UCSD-AML1 (cell line): ENCODE measurements around the gene VMP1.

Source experiments
- DNase-seq: peaks from one replicate; lab custom pipeline; 2025; ENCODE audit not compliant: unreplicated experiment; lab: John Stamatoyannopoulos, UW

Gene VMP1

GRCh38 chr17:59707971-59708430, 547 bp downstream of the VMP1 start:
- DNase-seq: peak; percentile 49

- DNase-seq: no peak
Observed at GRCh38 chr17:59711936-59712335, 4.5 kb downstream of the VMP1 start.

GRCh38 chr17:59712862-59713261, 5.4 kb downstream of the VMP1 start:
- no peak for DNase-seq

GRCh38 chr17:59714255-59714654, 6.8 kb downstream of the VMP1 start:
- DNase-seq: no peak

- DNase-seq: no peak
Observed at GRCh38 chr17:59716427-59716826, 9.0 kb downstream of the VMP1 start.

GRCh38 chr17:59719526-59719925, 12.1 kb downstream of the VMP1 start:
- no peak for DNase-seq

GRCh38 chr17:59722623-59723022, 15.2 kb downstream of the VMP1 start:
- DNase-seq: no peak

GRCh38 chr17:59723041-59723440, 15.6 kb downstream of the VMP1 start:
- DNase-seq: no peak

- no peak for DNase-seq
Observed at GRCh38 chr17:59723607-59724006, 16.2 kb downstream of the VMP1 start.

- no peak for DNase-seq
Observed at GRCh38 chr17:59725691-59726090, 18.2 kb downstream of the VMP1 start.

GRCh38 chr17:59727817-59728533, 20.5 kb downstream of the VMP1 start:
- no peak for DNase-seq

- DNase-seq: no peak
Observed at GRCh38 chr17:59730268-59730834, 22.9 kb downstream of the VMP1 start.

GRCh38 chr17:59733697-59734096, 26.2 kb downstream of the VMP1 start:
- no peak for DNase-seq

GRCh38 chr17:59734226-59734625, 26.8 kb downstream of the VMP1 start:
- no peak for DNase-seq

- no peak for DNase-seq
Observed at GRCh38 chr17:59737324-59737723, 29.9 kb downstream of the VMP1 start.

GRCh38 chr17:59743842-59744241, 36.4 kb downstream of the VMP1 start:
- no peak for DNase-seq

- no peak for DNase-seq
Observed at GRCh38 chr17:59745040-59745439, 37.6 kb downstream of the VMP1 start.

- DNase-seq: no peak
Observed at GRCh38 chr17:59746849-59747445, 39.5 kb downstream of the VMP1 start.

- no peak for DNase-seq
Observed at GRCh38 chr17:59748591-59748990, 41.1 kb downstream of the VMP1 start.

GRCh38 chr17:59751955-59752413, 44.5 kb downstream of the VMP1 start:
- no peak for DNase-seq

- no peak for DNase-seq
Observed at GRCh38 chr17:59752446-59752845, 45.0 kb downstream of the VMP1 start.

GRCh38 chr17:59752922-59753321, 45.5 kb downstream of the VMP1 start:
- no peak for DNase-seq
